NCI-H1105 (cell line): Measurements from ENCODE around the gene BCOR.

Source experiments
- DNase-seq: peaks from one replicate; lab custom pipeline; 2025; lab: John Stamatoyannopoulos, UW

BCOR gene

GRCh38 chrX:40019541-40019940 lies 78.2 kb downstream of the BCOR start:
- DNase-seq, result no peak

GRCh38 chrX:40018041-40018440 lies 79.7 kb downstream of the BCOR start:
- DNase-seq, result no peak

GRCh38 chrX:40016749-40017148 lies 81.0 kb downstream of the BCOR start:
- DNase-seq, result no peak

GRCh38 chrX:40015693-40016092 lies 82.1 kb downstream of the BCOR start:
- DNase-seq, result no peak

GRCh38 chrX:40013266-40014195 lies 84.2 kb downstream of the BCOR start:
- peak; percentile 51 for DNase-seq

GRCh38 chrX:40012868-40013265 lies 84.9 kb downstream of the BCOR start:
- DNase-seq, result no peak

- DNase-seq, result peak; percentile 24
These were observed 85.5 kb downstream of the BCOR start for GRCh38 chrX:40012039-40012867.

GRCh38 chrX:40011322-40012038 lies 86.3 kb downstream of the BCOR start:
- no peak for DNase-seq

- no peak for DNase-seq
These were observed 87.0 kb downstream of the BCOR start for GRCh38 chrX:40010550-40011321.

GRCh38 chrX:40009890-40010289 lies 87.9 kb downstream of the BCOR start:
- no peak for DNase-seq

GRCh38 chrX:40009462-40009851 lies 88.3 kb downstream of the BCOR start:
- no peak for DNase-seq

- no peak for DNase-seq
These were observed 88.8 kb downstream of the BCOR start for GRCh38 chrX:40008791-40009461.

GRCh38 chrX:40007756-40008705 lies 89.7 kb downstream of the BCOR start:
- no peak for DNase-seq

GRCh38 chrX:40007131-40007755 lies 90.5 kb downstream of the BCOR start:
- no peak for DNase-seq

- no peak for DNase-seq
These were observed 91.4 kb downstream of the BCOR start for GRCh38 chrX:40006106-40007017.

- no peak for DNase-seq
These were observed 92.3 kb downstream of the BCOR start for GRCh38 chrX:40005292-40006011.

- no peak for DNase-seq
These were observed 92.9 kb downstream of the BCOR start for GRCh38 chrX:40004921-40005291.

- no peak for DNase-seq
These were observed 93.6 kb downstream of the BCOR start for GRCh38 chrX:40004246-40004535.
